GM12892 (cell line): Measurements from ENCODE around the gene OPRL1.

Experiments used
- DNase-seq: peaks from one replicate; pipeline ENCODE4 v3.0.0; 2011; ENCODE audit not compliant: insufficient read length
- FAIRE-seq: peaks from 2 replicates; lab custom pipeline; 2011; peaks lifted over from hg19 to GRCh38; lab: Jason Lieb, UNC
- POLR2A ChIP-seq: IDR thresholded peaks from 2 replicates; pipeline ENCODE4 v1.6.1; 2011; ENCODE audit warnings: low read depth, low read length, control low read depth
- POLR2AphosphoS5 ChIP-seq: IDR thresholded peaks from 2 replicates; pipeline ENCODE4 v1.6.1; 2011; ENCODE audit warnings: low read depth, low read length, control low read depth
- TAF1 ChIP-seq: IDR thresholded peaks from 2 replicates; pipeline ENCODE4 v1.6.1; 2011; ENCODE audit warnings: low read depth, mild to moderate bottlenecking, control low read depth, low read length, borderline replicate concordance

Gene OPRL1

DNA sequence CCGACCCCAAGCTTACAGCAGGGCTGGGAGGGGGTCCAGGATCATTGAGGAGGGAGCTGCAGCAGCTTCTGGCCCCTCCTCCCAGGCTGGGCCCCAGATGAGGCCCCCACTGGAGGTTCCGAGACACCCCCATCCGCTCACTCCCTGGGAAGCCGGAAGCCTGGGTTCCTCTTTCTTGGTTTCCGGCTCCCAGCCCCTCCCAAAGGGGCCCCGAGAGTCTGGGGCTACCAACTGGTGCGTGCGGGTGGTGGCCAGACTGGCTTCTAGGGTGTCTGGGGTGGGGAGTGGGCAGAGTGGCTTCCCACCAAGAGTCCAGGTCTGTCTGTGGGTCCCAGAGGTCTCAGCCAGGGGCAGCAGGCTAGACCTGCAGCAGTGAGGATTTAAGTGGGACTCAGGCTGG lies 2.8 kb upstream of the OPRL1 start:
- FAIRE-seq, result peak; percentile 83
- TF ChIP-seq POLR2AphosphoS5 (0 out of 2 replicates have a peak, but pooled peaks have one; percentile 31), POLR2A (peak; percentile 54), TAF1 (0 out of 2 replicates have a peak, but pooled peaks have one; percentile 71)
- peak; percentile 71 for DNase-seq

DNA sequence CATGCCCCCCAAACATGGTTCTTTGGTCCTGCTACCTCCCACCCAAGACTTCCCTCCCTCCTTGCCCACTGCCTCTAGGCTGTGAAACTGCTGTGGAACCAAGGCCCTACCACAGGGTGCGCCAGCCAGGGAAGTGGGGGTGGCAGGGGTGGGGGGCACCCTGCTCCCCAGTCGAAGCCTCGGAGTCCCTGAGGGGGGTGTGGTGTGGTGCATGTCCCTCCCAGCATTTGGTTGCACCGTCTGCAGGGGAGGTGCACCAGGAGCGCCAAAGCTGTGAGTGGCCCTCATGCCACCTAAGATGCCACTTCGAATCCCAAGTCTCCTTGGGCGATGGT lies 2.4 kb upstream of the OPRL1 start:
- DNase-seq (no peak), FAIRE-seq (no peak)
- TF ChIP-seq POLR2AphosphoS5 (no peak), POLR2A (no peak), TAF1 (no peak)

DNA sequence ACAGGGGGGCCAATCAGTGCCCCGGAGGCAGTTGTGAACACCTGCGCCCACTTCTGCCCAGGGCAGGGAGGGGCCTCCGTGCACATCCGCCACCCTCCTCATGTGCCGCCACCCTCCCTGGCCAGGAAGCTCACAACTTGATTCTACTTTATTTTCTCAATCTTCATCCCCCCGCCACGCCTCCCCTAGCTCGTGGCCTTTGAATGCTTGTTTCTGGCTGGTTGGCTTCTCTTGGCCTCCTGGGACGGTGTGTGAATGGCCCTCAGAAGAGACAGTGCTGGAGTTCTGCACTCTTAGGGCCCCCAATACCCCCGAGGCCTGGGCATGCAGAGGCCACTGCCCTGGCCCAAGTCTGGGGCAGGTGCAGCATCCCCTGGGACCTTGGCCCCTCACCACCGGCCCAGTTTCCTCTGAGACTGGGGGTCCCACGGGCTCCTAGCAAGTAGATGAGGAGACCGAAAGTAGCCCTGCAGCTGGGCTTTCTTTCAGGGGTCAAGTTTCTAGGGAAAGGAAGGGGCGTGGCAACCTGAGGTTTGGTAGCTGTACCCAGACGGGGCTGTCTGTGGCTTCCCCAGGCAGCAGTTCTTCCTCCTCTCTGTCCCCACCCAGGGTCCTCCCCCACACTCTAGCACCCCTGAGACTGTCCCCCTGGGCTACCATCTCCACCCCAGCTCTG lies 1.9 kb upstream of the OPRL1 start:
- no peak for DNase-seq
- FAIRE-seq, result peak; percentile 81
- TF ChIP-seq POLR2AphosphoS5 (no peak), POLR2A (no peak), TAF1 (no peak)

DNA sequence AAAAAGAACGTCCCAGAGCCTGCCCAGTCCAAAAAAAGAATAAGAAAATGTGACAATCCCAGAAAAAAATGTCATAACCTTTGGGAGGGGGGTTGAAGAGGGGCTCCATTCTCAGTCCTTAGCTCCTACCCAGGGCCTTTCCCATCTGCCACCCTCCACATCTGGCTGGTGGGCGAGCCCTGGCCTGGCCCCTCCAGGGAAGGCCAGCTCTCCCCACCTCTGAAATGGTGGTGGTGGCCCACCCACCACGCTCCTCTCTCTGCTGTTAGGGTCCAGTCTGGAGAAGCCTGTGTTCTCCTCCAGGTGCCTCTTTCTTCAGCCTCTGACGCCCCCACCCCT lies 979 bp upstream of the OPRL1 start:
- TF ChIP-seq POLR2AphosphoS5 (no peak), POLR2A (no peak), TAF1 (no peak)
- no peak for DNase-seq
- peak; percentile 53 for FAIRE-seq

DNA sequence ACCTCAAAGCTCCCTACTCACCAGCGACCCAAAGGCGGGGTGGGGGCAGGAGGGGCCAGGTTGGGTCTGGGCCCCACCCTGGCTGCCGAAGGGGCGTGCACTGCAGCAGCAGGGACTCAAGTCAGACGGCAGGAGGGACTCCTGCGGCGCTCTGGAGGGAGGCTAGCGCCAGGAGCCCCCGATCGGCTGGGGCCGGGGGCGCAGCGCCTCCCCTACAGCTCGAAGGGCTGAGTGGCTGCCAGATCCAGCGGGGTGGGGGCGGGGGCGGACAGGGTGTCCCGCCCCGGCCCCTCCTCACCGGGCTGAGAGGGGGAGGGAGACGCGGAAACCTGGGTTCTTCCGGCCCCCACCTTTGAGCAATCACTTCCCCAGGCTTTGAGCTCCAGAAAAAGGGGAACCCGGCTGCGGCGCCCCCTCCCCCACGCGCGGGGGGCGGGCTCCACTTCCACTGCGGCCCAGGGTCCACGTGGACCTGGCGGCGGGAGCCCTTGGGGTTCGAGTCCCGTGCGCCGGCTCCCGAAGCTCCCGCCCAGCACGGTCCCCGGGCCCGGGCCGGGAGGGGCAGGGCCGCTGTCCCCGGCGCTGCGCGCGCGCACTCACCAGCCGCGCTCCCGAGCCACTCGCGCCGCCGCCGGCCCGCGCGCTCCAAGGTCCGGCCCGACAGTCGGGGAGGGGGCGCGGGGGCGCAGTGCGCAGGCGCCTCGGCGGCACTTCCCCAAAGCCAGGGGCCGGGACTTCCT lies 439 bp upstream of the OPRL1 start, which contains the start of gene RGS19:
Gene RGS19 (minus strand): TSS at position 246 of the 740 bp plus-strand sequence. CDS start 2,632 bp downstream, outside the sequence.
- FAIRE-seq (peak; percentile 93), DNase-seq (peak; percentile 74)
- TF ChIP-seq POLR2AphosphoS5 (no peak), POLR2A (no peak), TAF1 (no peak)

DNA sequence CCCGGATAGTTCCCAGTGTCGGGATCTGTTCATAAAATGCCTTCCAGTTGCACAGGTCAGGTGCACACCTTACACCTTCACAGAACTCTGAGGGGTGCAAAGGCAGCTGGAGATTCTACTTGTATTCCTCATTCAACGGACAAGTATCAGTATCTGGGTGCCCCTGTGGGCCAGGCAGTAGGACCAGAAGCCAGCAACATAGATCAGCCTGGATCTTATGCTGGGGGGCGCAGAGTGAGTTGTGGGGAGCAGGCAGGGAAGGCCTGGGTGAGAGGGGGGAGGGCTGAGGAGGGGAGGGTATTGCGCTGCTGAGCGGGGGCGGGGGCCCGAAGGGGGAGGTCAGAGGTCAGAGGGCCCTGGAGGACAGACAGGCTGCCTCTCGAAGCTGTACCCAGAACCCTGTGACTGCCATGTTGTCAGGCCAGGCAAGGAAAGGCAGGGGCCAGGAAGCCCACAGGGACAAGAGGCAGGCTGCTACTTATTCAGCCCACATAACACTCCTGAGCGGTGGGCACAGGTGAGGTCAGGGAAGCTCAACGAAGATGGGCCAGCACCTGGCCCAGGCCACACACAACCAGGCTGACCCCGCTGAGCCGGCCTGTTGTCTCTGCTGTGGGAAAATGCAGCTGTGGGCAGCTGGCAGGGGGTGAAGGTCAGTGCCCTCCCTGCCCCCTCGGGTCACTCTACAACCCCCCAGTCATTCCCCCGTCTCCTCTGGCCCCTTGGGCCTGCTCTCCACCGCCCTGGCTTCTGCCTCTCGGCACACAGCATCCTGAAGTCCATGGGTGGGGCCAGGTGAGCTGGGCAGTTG lies 1.1 kb downstream of the OPRL1 start:
- DNase-seq (no peak), FAIRE-seq (no peak)
- TF ChIP-seq POLR2AphosphoS5 (no peak), TAF1 (no peak), POLR2A (no peak)

DNA sequence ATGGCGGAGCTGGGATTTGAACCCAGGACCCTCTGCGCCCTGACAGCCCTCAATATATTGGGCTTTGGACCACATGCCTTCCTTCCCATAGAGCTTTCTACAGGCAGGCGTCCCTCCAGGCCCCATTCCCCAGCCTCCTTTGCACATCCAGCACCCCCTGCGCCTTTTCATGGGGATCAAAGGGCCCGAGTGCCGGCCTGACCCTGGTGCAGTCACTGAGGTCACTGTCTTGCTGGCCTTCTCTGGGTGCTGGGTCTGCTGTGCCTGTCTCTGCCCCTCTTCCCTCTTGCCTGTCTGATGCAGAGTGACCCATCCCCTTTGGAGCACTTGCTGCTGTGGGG lies 1.7 kb downstream of the OPRL1 start:
- no peak for DNase-seq
- no peak for FAIRE-seq
- TF ChIP-seq TAF1 (no peak), POLR2A (no peak), POLR2AphosphoS5 (no peak)

DNA sequence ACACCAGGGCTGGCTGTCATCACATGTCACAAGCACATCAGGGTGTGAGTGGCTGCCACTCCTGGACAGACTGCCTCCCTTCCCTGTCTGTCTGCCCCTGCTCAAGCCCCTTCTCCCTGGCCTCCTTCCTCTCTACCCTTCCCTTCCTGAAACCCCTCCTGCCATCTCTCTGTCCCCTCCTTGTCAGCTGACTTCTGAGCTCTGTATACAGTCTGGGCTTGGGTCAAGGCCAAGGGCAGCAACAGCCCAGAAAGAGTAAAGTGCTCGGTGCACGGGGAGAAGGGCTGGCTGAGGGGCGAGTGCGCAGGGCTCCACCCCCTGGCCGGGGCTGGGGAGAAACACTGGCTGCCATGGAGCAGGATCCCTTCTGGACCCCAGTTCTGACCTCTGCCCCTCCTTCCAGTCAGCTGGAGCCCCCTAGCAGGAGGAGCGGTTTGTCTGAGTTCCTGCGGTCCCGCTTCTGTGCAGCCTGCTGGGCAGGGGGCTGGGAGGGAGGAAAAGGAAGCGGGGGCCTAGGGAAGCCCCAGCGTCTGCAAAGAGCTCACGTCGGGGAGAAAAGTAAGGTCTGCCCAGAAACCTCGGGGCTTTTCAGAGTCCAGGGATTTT lies 2.3 kb downstream of the OPRL1 start:
- no peak for TF ChIP-seq POLR2A
- no peak for TF ChIP-seq POLR2AphosphoS5
- TF ChIP-seq TAF1, result no peak
- no peak for FAIRE-seq
- DNase-seq, result no peak

DNA sequence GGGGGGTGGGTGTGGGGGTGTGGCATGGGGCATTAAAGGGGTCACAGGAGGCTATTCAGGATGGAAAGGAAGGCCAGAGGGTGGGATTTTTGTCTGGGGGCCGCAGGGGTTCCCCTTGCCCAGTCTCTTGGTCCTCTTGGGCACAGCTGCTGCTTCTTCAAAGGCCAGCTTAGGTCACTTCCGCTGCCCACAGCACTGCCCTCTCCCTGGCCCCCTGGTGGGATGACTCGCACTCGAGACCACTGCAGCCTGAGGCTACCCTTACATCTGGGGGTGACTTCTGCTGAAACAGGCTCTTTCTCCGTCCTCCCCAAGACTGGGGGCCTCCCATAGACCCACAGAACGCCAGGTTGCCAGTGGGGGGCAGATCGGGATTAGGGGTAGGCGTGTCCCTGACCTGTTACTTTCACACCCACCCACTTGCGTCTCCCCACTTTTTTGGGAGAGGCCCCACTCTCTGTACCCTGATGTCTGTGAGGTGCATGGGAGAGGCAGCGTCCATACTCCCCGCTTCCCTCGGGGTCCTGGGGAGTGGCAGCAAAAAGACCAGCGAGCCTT lies 3.0 kb downstream of the OPRL1 start:
- TF ChIP-seq POLR2A (no peak), TAF1 (no peak), POLR2AphosphoS5 (no peak)
- peak; percentile 9 for FAIRE-seq

DNA sequence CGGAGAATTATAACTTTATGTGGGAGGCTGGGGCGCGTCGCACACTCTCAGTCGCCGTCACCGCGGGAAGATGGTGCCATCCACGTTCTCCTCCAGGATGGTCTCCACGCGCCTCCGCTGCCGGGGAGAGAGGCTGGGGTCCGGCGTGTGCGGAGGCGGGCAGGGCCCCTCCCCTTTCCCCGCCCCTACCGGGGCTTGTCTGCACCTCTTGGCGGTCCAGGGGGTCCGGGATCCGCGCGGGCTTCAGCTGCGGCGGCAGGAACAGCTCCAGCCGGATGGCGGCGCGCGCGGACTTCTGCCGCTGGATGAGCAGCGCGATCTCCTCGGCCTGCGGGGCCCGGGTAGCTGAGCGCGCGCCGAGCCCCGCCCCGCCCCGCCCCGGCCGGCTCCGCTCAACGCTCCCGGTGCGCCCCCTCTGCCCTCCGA lies 3.5 kb downstream of the OPRL1 start:
- FAIRE-seq, result peak; percentile 79
- DNase-seq, result no peak
- TF ChIP-seq POLR2AphosphoS5 (no peak), TAF1 (no peak), POLR2A (no peak)

More for the DNA sequence above, 3.0 kb downstream of the OPRL1 start:
- DNase-seq, result no peak
